IMR-90 (cell line): ENCODE results near the gene FAM20C. TPM values are rescaled to one million over a fixed set of nuclear protein-coding genes. Genes with fewer than 3 reads are reported as not detected.
A peak's percentile ranks its signal among the peaks of the same experiment; 100 is the strongest.

Experiments
- ATAC-seq: fragments of 200-7000 bp; cut with Tn5 transposase; 2 replicates; pipeline ENCODE4 v1.9.1; 2020; ENCODE audit warnings: low read depth, mild to moderate bottlenecking, moderate library complexity
- BruUV-seq: library from RNA; stranded (reverse); fragments of 400-500 nt; replicated peaks from 2 replicates; lab custom pipeline; 2021; lab: Mats Ljungman, UMichigan
- CTCF ChIA-PET: fragments of 300-600 bp; formaldehyde crosslinking; extraction: SDS; loops from one replicate; lab custom pipeline; 2021; ENCODE audit warnings: antibody characterized with exemption; lab: Yijun Ruan, JAX
- POLR2A ChIA-PET: fragments of 300-600 bp; sonication (Branson Sonifier 250); formaldehyde crosslinking; loops from one replicate; lab custom pipeline; 2022; ENCODE audit warnings: antibody characterized with exemption; ENCODE audit not compliant: unreplicated experiment; lab: Charles Lee
- DNase-seq: peaks from one replicate; pipeline ENCODE4 v3.0.0; 2013
- H2AFZ ChIP-seq: replicated peaks from 2 replicates; pipeline ENCODE3; 2013; ENCODE audit warnings: low read length, mild to moderate bottlenecking; ENCODE audit not compliant: poor library complexity
- H2AK5ac ChIP-seq: 2 replicates; pipeline ENCODE4 v1.6.1; 2013; ENCODE audit warnings: low read depth, low read length, inconsistent platforms
- H2AK9ac ChIP-seq: replicated peaks from 2 replicates; pipeline ENCODE3; 2013; ENCODE audit warnings: mild to moderate bottlenecking, low read depth, low read length, moderate library complexity; ENCODE audit not compliant: poor library complexity
- H2BK120ac ChIP-seq: 2 replicates; pipeline ENCODE4 v1.6.1; 2013; ENCODE audit warnings: low read depth, low read length, inconsistent platforms
- H2BK15ac ChIP-seq: 3 replicates; pipeline ENCODE4 v1.6.1; 2013; ENCODE audit warnings: low read depth, low read length, inconsistent platforms
- H2BK20ac ChIP-seq: 2 replicates; pipeline ENCODE4 v1.6.1; 2013; ENCODE audit warnings: low read depth, mild to moderate bottlenecking, inconsistent platforms, low read length, moderate library complexity
- H2BK5ac ChIP-seq: 2 replicates; pipeline ENCODE4 v1.6.1; 2013; ENCODE audit warnings: mild to moderate bottlenecking, low read depth, low read length, inconsistent platforms; ENCODE audit not compliant: poor library complexity, severe bottlenecking
- H3K14ac ChIP-seq: replicated peaks from 2 replicates; pipeline ENCODE4 v1.6.1; 2013; ENCODE audit warnings: low read depth, low read length, inconsistent platforms
- H3K18ac ChIP-seq: 2 replicates; pipeline ENCODE4 v1.6.1; 2013; ENCODE audit warnings: low read depth, low read length, control low read depth
- H3K23ac ChIP-seq: 2 replicates; pipeline ENCODE4 v1.6.1; 2013; ENCODE audit warnings: low read depth, low read length, inconsistent platforms
- H3K27ac ChIP-seq: 2 replicates; pipeline ENCODE4 v1.5.1; 2013; ENCODE audit warnings: mild to moderate bottlenecking, control low read depth, low read length; ENCODE audit not compliant: insufficient read depth
- H3K27me3 ChIP-seq: 2 replicates; pipeline ENCODE4 v1.6.1; 2013; ENCODE audit warnings: low read length; ENCODE audit not compliant: control insufficient read depth, insufficient read depth
- H3K36me3 ChIP-seq: 2 replicates; pipeline ENCODE4 v1.6.1; 2013; ENCODE audit warnings: low read length, mixed read lengths; ENCODE audit not compliant: control insufficient read depth, insufficient read depth
- H3K4ac ChIP-seq: 2 replicates; pipeline ENCODE4 v1.6.1; 2013; ENCODE audit warnings: low read depth, low read length, inconsistent platforms
- H3K4me1 ChIP-seq: 2 replicates; pipeline ENCODE4 v1.6.1; 2013; ENCODE audit warnings: low read length, mixed read lengths; ENCODE audit not compliant: control insufficient read depth, insufficient read depth
- H3K4me2 ChIP-seq: 2 replicates; pipeline ENCODE4 v1.6.1; 2013; ENCODE audit warnings: low read depth, mild to moderate bottlenecking, control low read depth, low read length, moderate library complexity
- H3K4me3 ChIP-seq: 2 replicates; pipeline ENCODE4 v1.5.1; 2013; ENCODE audit warnings: low read depth, mild to moderate bottlenecking, control low read depth, low read length, moderate library complexity; ENCODE audit not compliant: insufficient read depth
- H3K56ac ChIP-seq: 2 replicates; pipeline ENCODE4 v1.6.1; 2013; ENCODE audit warnings: low read length, inconsistent platforms; ENCODE audit not compliant: insufficient read depth; ENCODE audit errors: extremely low read depth
- H3K79me1 ChIP-seq, 2 experiments: 2 replicates each; pipeline ENCODE4 v1.6.1; 2013; ENCODE audit warnings: low read length in 2 of 2, inconsistent platforms in 1 of 2, low read depth in 1 of 2
- H3K9ac ChIP-seq: 2 replicates; pipeline ENCODE4 v1.6.1; 2013; ENCODE audit warnings: low read depth, low read length, control low read depth
- H3K9me1 ChIP-seq: 2 replicates; pipeline ENCODE4 v1.6.1; 2013; ENCODE audit warnings: low read length, inconsistent platforms; ENCODE audit not compliant: insufficient read depth
- H3K9me3 ChIP-seq: 2 replicates; pipeline ENCODE4 v1.6.1; 2013; ENCODE audit warnings: low read length; ENCODE audit not compliant: control insufficient read depth, insufficient read depth
- H4K20me1 ChIP-seq: 2 replicates; pipeline ENCODE4 v1.6.1; 2013; ENCODE audit warnings: low read length, inconsistent platforms; ENCODE audit not compliant: insufficient read depth
- H4K5ac ChIP-seq: 2 replicates; pipeline ENCODE4 v1.6.1; 2013; ENCODE audit warnings: mild to moderate bottlenecking, low read depth, low read length, control low read depth
- H4K8ac ChIP-seq, 2 experiments: 2 replicates each; pipeline ENCODE4 v1.6.1; 2013; ENCODE audit warnings: low read depth in 2 of 2, low read length in 2 of 2, control low read depth in 1 of 2, inconsistent platforms in 1 of 2
- H4K91ac ChIP-seq: 2 replicates; pipeline ENCODE4 v1.6.1; 2013; ENCODE audit warnings: low read depth, low read length, inconsistent platforms; ENCODE audit not compliant: insufficient read depth
- BHLHE40 ChIP-seq: fragments of 150-350 bp; IDR thresholded peaks from 2 replicates; pipeline ENCODE4 v1.6.1; 2016; ENCODE audit warnings: mild to moderate bottlenecking, low read depth, low read length
- CEBPB ChIP-seq: IDR thresholded peaks from 2 replicates; pipeline ENCODE4 v1.6.1; 2012; ENCODE audit warnings: low read depth, low read length, improper control_type of control experiment
- CHD1 ChIP-seq: IDR thresholded peaks from 2 replicates; pipeline ENCODE4 v1.6.1; 2012; ENCODE audit warnings: low read depth, low read length, improper control_type of control experiment
- CTCF ChIP-seq: conservative IDR thresholded peaks from 2 replicates; pipeline ENCODE4 v1.5.1; 2012; ENCODE audit warnings: mild to moderate bottlenecking, low read depth, low read length, improper control_type of control experiment
- MAFK ChIP-seq: IDR thresholded peaks from 2 replicates; pipeline ENCODE4 v1.6.1; 2012; ENCODE audit warnings: low read depth, low read length, improper control_type of control experiment
- MAZ ChIP-seq: IDR thresholded peaks from 2 replicates; pipeline ENCODE4 v1.6.1; 2012; ENCODE audit warnings: low read depth, mild to moderate bottlenecking, low read length, improper control_type of control experiment, moderate library complexity, borderline replicate concordance
- MXI1 ChIP-seq: IDR thresholded peaks from 2 replicates; pipeline ENCODE4 v1.6.1; 2012; ENCODE audit warnings: low read depth, mild to moderate bottlenecking, low read length, moderate library complexity, borderline replicate concordance
- NFE2L2 ChIP-seq: fragments of 150-350 bp; IDR thresholded peaks from 2 replicates; pipeline ENCODE4 v1.6.1; 2016; ENCODE audit warnings: low read depth, mild to moderate bottlenecking, low read length
- RAD21 ChIP-seq: IDR thresholded peaks from 2 replicates; pipeline ENCODE4 v1.6.1; 2012; ENCODE audit warnings: low read length, improper control_type of control experiment
- RCOR1 ChIP-seq: IDR thresholded peaks from 2 replicates; pipeline ENCODE4 v1.6.1; 2012; ENCODE audit warnings: mild to moderate bottlenecking, low read length, improper control_type of control experiment; ENCODE audit not compliant: insufficient replicate concordance
- WGBS, 2 experiments: methylation state at CpG; one replicate each; pipeline versions ENCODE4 v1.1.5 to v1.1.7; 2013; ENCODE audit warnings: missing lambda C conversion rate in 2 of 2; ENCODE audit not compliant: insufficient read length in 1 of 2; ENCODE audit errors: extremely low coverage in 2 of 2; 5-methylcytosine and 5-hydroxymethylcytosine counted together
- dilution Hi-C: fragments of 300-500 bp; cut with HindIII; formaldehyde crosslinking; loops from one replicate; pipeline ENCODE4 v1.14.3; 2018; ENCODE audit warnings: low sequenced_read_pairs; ENCODE audit not compliant: unreplicated experiment
- in situ Hi-C: fragments of 300-500 bp; cut with MboI; formaldehyde crosslinking; loops from 3 replicates; pipeline ENCODE4 v1.14.3; 2019; ENCODE audit warnings: low sequenced_read_pairs, inconsistent platforms, mixed read lengths
- intact Hi-C: fragments of 100-400 bp; cut with micrococcal nuclease; formaldehyde crosslinking; loops from 2 replicates; pipeline ENCODE4 v1.10.0; 2022
- polyA plus RNA-seq, 3 experiments: library from polyadenylated mRNA; depleted of rRNA; stranded (reverse); fragments of >200 nt; gene quantifications; 2 replicates each; pipeline ENCODE4 v1.2.3, GENCODE V29; 2012; ENCODE audit warnings: low replicate concordance in 1 of 3
- total RNA-seq: library from RNA; depleted of rRNA; stranded (reverse); fragments of >200 nt; gene quantifications from 2 replicates; pipeline ENCODE4 v1.2.3, GENCODE V29; 2012

FAM20C gene
- total and polyA plus RNA-seq, 2 of the 4 experiments (the other 2 are of a cell fraction) = 7.7 to 36.6 TPM

GRCh38 chr7:266851-267840 lies 74.8 kb downstream of the FAM20C start:
- no peak for DNase-seq

More at GRCh38 chr7:266851-267840, 74.8 kb downstream of the FAM20C start:
- TF ChIP-seq RCOR1 (no peak), CHD1 (no peak), MAZ (no peak), BHLHE40 (no peak), MAFK (no peak), NFE2L2 (no peak), RAD21 (peak; percentile 31; the same call in 1 of the 2 replicates), CTCF (peak; percentile 29), CEBPB (no peak), MXI1 (no peak)
- dilution Hi-C loops (no loop called here), intact Hi-C loops (no loop called here), in situ Hi-C loops (no loop called here)
- Histone ChIP-seq H3K23ac (no peak overlapping the region), H2AK9ac (peak overlapping the region; percentile 16), H3K9me1 (no peaks in the 10 kb centered on the region), H3K27ac (no peak overlapping the region), H4K5ac (no peak overlapping the region), H3K4me2 (no peak overlapping the region), H2BK15ac (no peak overlapping the region), H4K20me1 (peaks cover 7% of the 10 kb centered on the region), H3K14ac (no peak overlapping the region), H4K8ac (no peak overlapping the region), H2BK5ac (no peak overlapping the region), H4K91ac (no peak overlapping the region), H3K56ac (no peak overlapping the region), H3K9me3 (peaks cover 17% of the 10 kb centered on the region), H2BK20ac (no peak overlapping the region), H3K4me1 (no peaks in the 10 kb centered on the region), H3K79me1 (no peaks in the 10 kb centered on the region), H3K27me3 (peaks cover 3% of the 10 kb centered on the region), H2AFZ (peak overlapping the region; percentile 32), H3K36me3 (no peaks in the 10 kb centered on the region), H3K18ac (no peak overlapping the region), H2AK5ac (no peak overlapping the region), H3K9ac (no peak overlapping the region), H2BK120ac (no peak overlapping the region), H3K4me3 (no peak overlapping the region), H3K4ac (no peak overlapping the region)
- ATAC-seq = no peak; the same call in 1 of the 2 replicates
- no TSS peak for BruUV-seq
- ChIA-PET CTCF (no interaction called here), POLR2A (no interaction called here)
- 83% methylated on average over 15 of the region's 45 CpGs; no CpG with 5 or more reads in 1 of the 2 experiments for WGBS, 2 experiments
